ENCODE results near the gene AP1G1. TPM values are rescaled to one million over a fixed set of nuclear protein-coding genes. Genes with fewer than 3 reads are reported as not detected.
A peak's percentile ranks its signal among the peaks of the same experiment; 100 is the strongest.

AP1G1 gene
- total and polyA plus RNA-seq, 2 of the 4 experiments (the other 2 are of a cell fraction) = 48.3 to 86.7 TPM

- CTCF ChIA-PET = interaction anchor here (0.8 to 1.4 kb wide), 2 partner anchors 23 to 167 kb away, joined by 3 to 4 read pairs; no protein-coding TSS in a partner anchor
- BruUV-seq (replicated peaks) = no TSS peak
- no peaks in the 10 kb centered on the region for H3K9me3 ChIP-seq (ENCODE audit: control insufficient read depth, insufficient read depth, low read length)
- H4K8ac ChIP-seq (ENCODE audit: low read depth in 2 of 2, low read length in 2 of 2) = no peak overlapping the region
- H2AK9ac ChIP-seq (replicated peaks; ENCODE audit: low read depth, low read length, poor library complexity) = no peak overlapping the region
- H4K91ac ChIP-seq (ENCODE audit: insufficient read depth, low read depth, low read length) = no peak overlapping the region
- DNase-seq = no peak
- H3K27me3 ChIP-seq (ENCODE audit: control insufficient read depth, insufficient read depth, low read length) = no peaks in the 10 kb centered on the region
- in situ Hi-C loops (cut with MboI; ENCODE audit: low sequenced_read_pairs) (no loop called here), dilution Hi-C loops (cut with HindIII; ENCODE audit: low sequenced_read_pairs, unreplicated experiment) (no loop called here), intact Hi-C loops (cut with micrococcal nuclease) (loop anchor here (5.0 kb wide), 1 partner anchor 33 kb away; no protein-coding TSS in a partner anchor)
- POLR2A ChIA-PET (ENCODE audit: unreplicated experiment) = interaction anchor here (0.5 kb wide), 1 partner anchor 99 kb away, joined by 11 read pairs; no protein-coding TSS in a partner anchor
- no peak overlapping the region for H3K9ac ChIP-seq (ENCODE audit: low read depth, low read length)
- no peak overlapping the region for H3K4ac ChIP-seq (ENCODE audit: low read depth, low read length)
- H2BK5ac ChIP-seq (ENCODE audit: low read depth, low read length, poor library complexity, severe bottlenecking) = no peak overlapping the region
- H2BK120ac ChIP-seq (ENCODE audit: low read depth, low read length) = no peak overlapping the region
- H3K56ac ChIP-seq (ENCODE audit: extremely low read depth, insufficient read depth, low read length) = no peak overlapping the region
- H3K79me1 ChIP-seq (ENCODE audit: low read depth in 1 of 2, low read length in 2 of 2) = peaks cover 0 to 39% of the 10 kb centered on the region in 2 experiments; a peak in 3 of 4 replicates
- no peak overlapping the region for H2BK15ac ChIP-seq (ENCODE audit: low read depth, low read length)
- H3K14ac ChIP-seq (replicated peaks; ENCODE audit: low read depth, low read length) = no peak overlapping the region
- peaks cover 15% of the 10 kb centered on the region for H3K36me3 ChIP-seq (ENCODE audit: control insufficient read depth, insufficient read depth, low read length)
- H2AK5ac ChIP-seq (ENCODE audit: low read depth, low read length) = no peak overlapping the region
- 86% methylated on average over 1 of the region's 1 CpG; no CpG with 5 or more reads in 1 of the 2 experiments for WGBS, 2 experiments (ENCODE audit: extremely low coverage in 2 of 2, insufficient read length in 1 of 2)
- H2AFZ ChIP-seq (replicated peaks; ENCODE audit: low read length, poor library complexity) = no peak overlapping the region
- no peak overlapping the region for H3K18ac ChIP-seq (ENCODE audit: low read depth, low read length)
- no peak overlapping the region for H4K5ac ChIP-seq (ENCODE audit: low read depth, low read length)
- no peak overlapping the region for H3K23ac ChIP-seq (ENCODE audit: low read depth, low read length)
- no peak for TF ChIP-seq BHLHE40 (IDR thresholded peaks at IDR 0.05; ENCODE audit: low read depth, low read length)
- no peak for TF ChIP-seq RFX5 (IDR thresholded peaks at IDR 0.05; ENCODE audit: low read depth, low read length)
- TF ChIP-seq SMC3 (IDR thresholded peaks at IDR 0.05; ENCODE audit: low read depth, low read length) = no peak
- no peak overlapping the region for H3K4me3 ChIP-seq (ENCODE audit: insufficient read depth, low read depth, low read length)
- H2BK20ac ChIP-seq (ENCODE audit: low read depth, low read length) = no peak overlapping the region
- H4K20me1 ChIP-seq (ENCODE audit: insufficient read depth, low read length) = peaks cover 64% of the 10 kb centered on the region
- H3K4me2 ChIP-seq (ENCODE audit: low read depth, low read length) = peak overlapping the region; percentile 28; the same call in 1 of the 2 replicates
- H3K27ac ChIP-seq (ENCODE audit: insufficient read depth, low read length) = peak overlapping the region; percentile 22; the same call in 1 of the 2 replicates
- peaks cover 7% of the 10 kb centered on the region for H3K4me1 ChIP-seq (ENCODE audit: control insufficient read depth, insufficient read depth, low read length)
- no peak for ATAC-seq (ENCODE audit: low read depth)
- peaks cover 10% of the 10 kb centered on the region for H3K9me1 ChIP-seq (ENCODE audit: insufficient read depth, low read length)
These were observed 13.7 kb downstream of the AP1G1 start for GRCh38 chr16:71794943-71795342.

Data from IMR-90 (cell line).